Right lobe of liver (tissue), 4 donors: ENCODE data around the gene CD63.

ENCODE experiments used
- CTCF ChIP-seq, 4 donors: fragments of 200-600 bp in 3 of 4; fragments of 450-650 bp in 1 of 4; IDR thresholded peaks; one replicate each; pipeline versions ENCODE4 v1.5.1 to v1.8.0; 2016 to 2022; ENCODE audit warnings: antibody characterized with exemption in 4 of 4, mild to moderate bottlenecking in 2 of 4
- POLR2A ChIP-seq: fragments of 450-650 bp; IDR thresholded peaks from one replicate; pipeline ENCODE4 v1.6.1; 2017; ENCODE audit warnings: antibody characterized with exemption, mild to moderate bottlenecking
- donor health status: DM: no; HTN: no; CAD: no.
- donor health status: DM: no; HTN: no; CAD: no.
- donor health status: DM: no; HTN: yes; CAD: no.

DNA sequence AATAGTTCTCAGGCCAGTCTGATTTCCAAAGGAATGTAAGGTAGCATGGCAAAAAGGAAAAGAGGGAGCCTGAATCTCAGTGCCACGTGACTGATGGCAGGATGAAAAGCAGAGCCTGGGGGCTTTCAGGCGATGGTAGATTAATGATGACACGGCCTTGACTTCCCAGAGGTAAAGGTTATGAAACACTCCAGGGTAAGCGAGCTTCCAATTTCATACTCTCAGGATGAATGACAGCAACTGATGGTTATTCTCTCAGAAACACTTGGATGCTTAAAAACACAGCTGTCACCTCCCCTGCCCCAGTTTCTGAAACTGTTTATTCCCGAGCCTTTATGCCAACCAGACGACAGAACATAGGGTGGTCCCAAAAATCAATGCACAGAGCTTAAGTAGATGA is 42.9 kb upstream of the CD63 start:
- TF ChIP-seq POLR2A (no peak), CTCF (IDR thresholded peaks at IDR 0.05) (no peak)
